ENCODE data around the gene GSDME. TPM values are rescaled to one million over a fixed set of nuclear protein-coding genes. Genes with fewer than 3 reads are reported as not detected.

GSDME gene
- total RNA-seq, 1 donor from 2014 or later, result 5.6 TPM

GRCh38 chr7:24773646-24774045, 16.4 kb upstream of the GSDME start:
- TF ChIP-seq, protein P1, sequence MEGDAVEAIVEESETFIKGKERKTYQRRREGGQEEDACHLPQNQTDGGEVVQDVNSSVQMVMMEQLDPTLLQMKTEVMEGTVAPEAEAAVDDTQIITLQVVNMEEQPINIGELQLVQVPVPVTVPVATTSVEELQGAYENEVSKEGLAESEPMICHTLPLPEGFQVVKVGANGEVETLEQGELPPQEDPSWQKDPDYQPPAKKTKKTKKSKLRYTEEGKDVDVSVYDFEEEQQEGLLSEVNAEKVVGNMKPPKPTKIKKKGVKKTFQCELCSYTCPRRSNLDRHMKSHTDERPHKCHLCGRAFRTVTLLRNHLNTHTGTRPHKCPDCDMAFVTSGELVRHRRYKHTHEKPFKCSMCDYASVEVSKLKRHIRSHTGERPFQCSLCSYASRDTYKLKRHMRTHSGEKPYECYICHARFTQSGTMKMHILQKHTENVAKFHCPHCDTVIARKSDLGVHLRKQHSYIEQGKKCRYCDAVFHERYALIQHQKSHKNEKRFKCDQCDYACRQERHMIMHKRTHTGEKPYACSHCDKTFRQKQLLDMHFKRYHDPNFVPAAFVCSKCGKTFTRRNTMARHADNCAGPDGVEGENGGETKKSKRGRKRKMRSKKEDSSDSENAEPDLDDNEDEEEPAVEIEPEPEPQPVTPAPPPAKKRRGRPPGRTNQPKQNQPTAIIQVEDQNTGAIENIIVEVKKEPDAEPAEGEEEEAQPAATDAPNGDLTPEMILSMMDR (IDR thresholded peaks at IDR 0.05; ENCODE audit: borderline replicate concordance), result no peak
- DNase-seq, result no peak
- Histone ChIP-seq H3K27me3 (ENCODE audit: low read depth) (no peaks in the 10 kb centered on the region), H3K36me3 (no peaks in the 10 kb centered on the region), H3K9me3 (replicated peaks) (peaks cover 15% of the 10 kb centered on the region), H3K27ac (replicated peaks) (no peak overlapping the region), H3K4me1 (peaks cover 4% of the 10 kb centered on the region), H3K4me3 (no peak overlapping the region)
- intact Hi-C loops (cut with micrococcal nuclease), result no loop called here

DNA sequence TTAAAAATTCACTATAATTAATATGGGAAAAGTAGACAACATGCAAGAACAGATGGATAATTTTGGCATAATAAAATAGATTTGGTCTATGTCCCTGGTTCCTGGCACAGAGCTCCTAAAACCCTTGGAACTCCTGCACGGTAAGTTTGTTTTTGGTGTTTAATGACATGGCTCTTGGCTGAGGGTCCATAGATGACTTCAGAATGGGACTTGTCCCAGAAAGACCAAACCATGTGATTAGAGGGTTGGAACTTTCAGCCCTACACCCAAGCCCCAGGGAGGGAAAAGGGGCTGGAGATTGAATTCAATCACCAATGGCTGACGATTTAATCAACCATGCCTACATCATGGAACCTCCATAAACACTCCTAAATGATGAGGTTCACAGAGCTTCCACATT, 12.6 kb upstream of the GSDME start:
- no peaks in the 10 kb centered on the region for H3K36me3 ChIP-seq
- no peak for DNase-seq
- TF ChIP-seq, protein P1 (IDR thresholded peaks at IDR 0.05; ENCODE audit: borderline replicate concordance), result no peak
- peaks cover 10% of the 10 kb centered on the region for H3K4me1 ChIP-seq
- H3K27me3 ChIP-seq (ENCODE audit: low read depth), result no peaks in the 10 kb centered on the region
- H3K27ac ChIP-seq (replicated peaks), result no peak overlapping the region
- peaks cover 15% of the 10 kb centered on the region for H3K9me3 ChIP-seq (replicated peaks)
- intact Hi-C loops (cut with micrococcal nuclease), result no loop called here
- H3K4me3 ChIP-seq, result no peak overlapping the region

DNA sequence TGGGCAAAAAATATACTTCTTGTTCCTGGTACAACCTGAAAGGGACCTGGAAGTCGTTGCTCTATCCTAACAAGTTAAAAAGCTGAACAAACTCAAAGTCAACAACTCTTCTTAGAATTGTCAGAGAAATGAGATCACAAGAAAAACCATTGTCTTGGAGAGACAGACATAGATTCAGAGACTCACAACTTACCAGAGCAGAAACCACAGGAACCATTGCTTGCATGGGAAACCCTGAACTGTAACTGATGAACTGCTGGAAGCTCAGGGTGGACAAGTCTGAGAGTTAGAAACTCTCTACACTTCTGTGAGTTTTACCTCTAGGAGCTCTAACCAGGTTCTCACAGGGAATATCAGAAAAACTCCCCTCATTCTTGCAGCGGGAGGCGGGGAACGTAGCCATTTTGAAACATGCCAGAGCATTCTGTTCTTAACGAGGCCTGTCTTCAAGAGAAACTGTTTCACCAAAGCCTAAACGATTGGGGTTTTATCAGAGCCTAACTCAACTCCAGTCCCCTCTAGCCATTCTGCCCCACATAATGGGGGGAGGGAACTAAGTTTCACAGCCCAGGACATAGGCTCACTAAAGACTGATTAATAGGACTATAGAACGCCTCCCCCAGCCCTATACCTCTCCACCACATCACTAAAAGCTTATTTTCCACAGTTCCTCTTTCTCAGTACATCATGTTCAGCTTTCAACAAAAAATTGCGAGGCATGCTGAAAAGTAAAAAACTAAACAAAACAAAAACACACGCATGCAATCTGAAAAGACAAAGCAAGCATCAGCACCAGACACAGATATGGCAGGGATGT, 12.0 kb upstream of the GSDME start:
- TF ChIP-seq, protein P1 (IDR thresholded peaks at IDR 0.05; ENCODE audit: borderline replicate concordance), result no peak
- DNase-seq, result no peak
- H3K4me1 ChIP-seq, result peaks cover 14% of the 10 kb centered on the region
- intact Hi-C loops (cut with micrococcal nuclease), result no loop called here
- H3K4me3 ChIP-seq, result no peak overlapping the region
- no peak overlapping the region for H3K27ac ChIP-seq (replicated peaks)
- no peaks in the 10 kb centered on the region for H3K36me3 ChIP-seq
- no peaks in the 10 kb centered on the region for H3K27me3 ChIP-seq (ENCODE audit: low read depth)
- peaks cover 15% of the 10 kb centered on the region for H3K9me3 ChIP-seq (replicated peaks)

DNA sequence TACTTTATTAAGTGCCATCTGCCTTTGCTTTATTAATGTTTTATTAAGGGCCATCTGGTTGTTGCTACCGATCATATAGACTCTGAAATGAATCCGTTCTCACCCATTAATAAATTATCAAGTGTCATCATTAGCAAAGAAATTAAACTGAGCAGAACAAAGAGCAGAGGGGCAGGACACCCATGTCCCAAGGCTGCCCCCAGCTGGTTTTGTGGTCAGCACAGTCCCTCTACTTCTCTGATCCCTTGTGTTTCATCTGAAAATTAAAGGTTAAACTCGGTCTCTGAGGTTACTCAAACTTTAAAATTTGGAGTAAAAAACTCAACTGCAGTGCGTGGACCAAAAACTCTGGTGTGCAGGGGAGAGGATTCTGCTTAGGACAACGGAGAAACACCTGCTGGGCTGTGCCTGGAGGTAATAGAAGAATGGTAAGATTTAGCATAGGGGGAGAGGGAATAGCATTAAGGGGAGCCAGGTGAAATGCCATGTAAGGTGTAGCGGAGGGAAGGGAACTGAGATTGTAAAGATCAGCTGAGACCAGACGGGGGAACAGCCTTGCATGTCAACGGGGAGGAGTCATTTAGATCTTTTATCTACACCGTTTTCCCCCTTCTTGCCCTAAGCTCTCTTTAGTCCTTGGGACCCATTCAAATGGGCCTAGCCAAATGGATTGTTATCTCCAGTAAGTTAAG, 10.8 kb upstream of the GSDME start:
- H3K9me3 ChIP-seq (replicated peaks), result peaks cover 15% of the 10 kb centered on the region
- H3K27me3 ChIP-seq (ENCODE audit: low read depth), result no peaks in the 10 kb centered on the region
- no peak overlapping the region for H3K4me3 ChIP-seq
- no peak overlapping the region for H3K27ac ChIP-seq (replicated peaks)
- no peaks in the 10 kb centered on the region for H3K36me3 ChIP-seq
- DNase-seq, result no peak
- peaks cover 14% of the 10 kb centered on the region for H3K4me1 ChIP-seq
- intact Hi-C loops (cut with micrococcal nuclease), result no loop called here
- TF ChIP-seq, protein P1 (IDR thresholded peaks at IDR 0.05; ENCODE audit: borderline replicate concordance), result peak; percentile 9

DNA sequence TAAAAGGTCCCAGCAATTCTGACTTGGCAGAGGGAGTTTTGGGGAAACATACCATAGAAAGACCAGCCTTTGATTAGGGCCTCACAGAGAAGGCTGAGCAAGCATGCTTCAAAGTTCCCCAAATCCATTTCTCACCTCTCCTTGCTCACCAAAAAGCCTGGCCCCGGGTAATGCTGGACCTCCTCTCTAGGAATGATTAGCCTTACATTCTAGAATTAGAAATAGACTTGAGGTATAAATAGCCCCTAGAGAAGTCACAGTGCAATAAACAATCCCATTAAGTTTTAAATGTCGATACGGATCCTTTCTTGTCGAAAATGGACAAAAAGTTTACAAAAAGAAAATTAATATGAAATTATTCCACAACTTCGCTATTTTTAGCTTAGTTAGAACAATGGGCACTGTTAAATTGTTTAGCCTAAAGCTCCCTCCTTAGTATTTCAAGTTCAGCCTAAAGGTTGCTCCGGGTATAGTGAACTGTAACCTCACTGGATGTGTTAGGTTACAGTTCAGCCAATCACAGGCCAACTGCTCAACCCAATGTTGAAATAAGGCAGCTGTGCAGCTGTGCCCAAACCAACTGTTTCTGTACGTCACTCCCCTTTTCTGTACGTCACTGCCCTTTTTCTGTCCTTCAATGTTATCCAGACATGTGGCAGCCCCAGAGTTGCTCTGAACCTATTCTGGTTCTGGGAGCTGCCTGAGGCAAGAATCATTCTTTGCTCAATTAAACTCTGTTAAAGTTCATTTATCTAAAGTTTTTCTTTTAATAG, 7.9 kb upstream of the GSDME start:
- peaks cover 14% of the 10 kb centered on the region for H3K4me1 ChIP-seq
- TF ChIP-seq, protein P1 (IDR thresholded peaks at IDR 0.05; ENCODE audit: borderline replicate concordance), result no peak
- no peaks in the 10 kb centered on the region for H3K27me3 ChIP-seq (ENCODE audit: low read depth)
- H3K4me3 ChIP-seq, result no peak overlapping the region
- H3K27ac ChIP-seq (replicated peaks), result no peak overlapping the region
- no peak for DNase-seq
- H3K36me3 ChIP-seq, result no peaks in the 10 kb centered on the region
- intact Hi-C loops (cut with micrococcal nuclease), result no loop called here
- H3K9me3 ChIP-seq (replicated peaks), result peaks cover under 1% of the 10 kb centered on the region

Measured in left ventricle myocardium inferior (tissue), 1 donor.